ENCODE data around the gene ARHGAP44.

ARHGAP44 gene

GRCh38 chr17:12927001-12927400 lies 137.7 kb downstream of the ARHGAP44 start:
- no peak overlapping the region for H3K4me3 ChIP-seq (ENCODE audit: low read depth, low read length)
- no peak for TF ChIP-seq CTCF (IDR thresholded peaks at IDR 0.05; ENCODE audit: borderline replicate concordance, insufficient read depth, low read depth, low read length)

GRCh38 chr17:12927541-12928425 lies 138.5 kb downstream of the ARHGAP44 start:
- no peak overlapping the region for H3K4me3 ChIP-seq (ENCODE audit: low read depth, low read length)
- no peak for TF ChIP-seq CTCF (IDR thresholded peaks at IDR 0.05; ENCODE audit: borderline replicate concordance, insufficient read depth, low read depth, low read length)

- H3K4me3 ChIP-seq (ENCODE audit: low read depth, low read length) = no peak overlapping the region
- no peak for TF ChIP-seq CTCF (IDR thresholded peaks at IDR 0.05; ENCODE audit: borderline replicate concordance, insufficient read depth, low read depth, low read length)
Measured at GRCh38 chr17:12928736-12929135, 139.4 kb downstream of the ARHGAP44 start.

GRCh38 chr17:12936501-12936900 lies 147.2 kb downstream of the ARHGAP44 start:
- no peak overlapping the region for H3K4me3 ChIP-seq (ENCODE audit: low read depth, low read length)
- TF ChIP-seq CTCF (IDR thresholded peaks at IDR 0.05; ENCODE audit: borderline replicate concordance, insufficient read depth, low read depth, low read length) = no peak

- TF ChIP-seq CTCF (IDR thresholded peaks at IDR 0.05; ENCODE audit: borderline replicate concordance, insufficient read depth, low read depth, low read length) = no peak
- no peak overlapping the region for H3K4me3 ChIP-seq (ENCODE audit: low read depth, low read length)
Measured at GRCh38 chr17:12940699-12941098, 151.4 kb downstream of the ARHGAP44 start.

GRCh38 chr17:12947047-12947446 lies 157.7 kb downstream of the ARHGAP44 start:
- no peak for TF ChIP-seq CTCF (IDR thresholded peaks at IDR 0.05; ENCODE audit: borderline replicate concordance, insufficient read depth, low read depth, low read length)
- H3K4me3 ChIP-seq (ENCODE audit: low read depth, low read length) = no peak overlapping the region

- TF ChIP-seq CTCF (IDR thresholded peaks at IDR 0.05; ENCODE audit: borderline replicate concordance, insufficient read depth, low read depth, low read length) = no peak
- no peak overlapping the region for H3K4me3 ChIP-seq (ENCODE audit: low read depth, low read length)
Measured at GRCh38 chr17:12952012-12952411, 162.7 kb downstream of the ARHGAP44 start.
